K562 (cell line): Measurements from ENCODE around the gene PFDN4. TPM values are rescaled to one million over a fixed set of nuclear protein-coding genes. Genes with fewer than 3 reads are reported as not detected.

ENCODE experiments used
- ATAC-seq: fragments of 200-7000 bp; cut with Tn5 transposase; 3 replicates; pipeline ENCODE4 v1.9.1; 2020; ENCODE audit warnings: moderate library complexity
- BruUV-seq: library from RNA; stranded (reverse); fragments of 400-500 nt; replicated peaks from 2 replicates; lab custom pipeline; 2021; lab: Mats Ljungman, UMichigan
- CTCF ChIA-PET: fragments of 300-600 bp; formaldehyde crosslinking; extraction: SDS; loops from one replicate; lab custom pipeline; 2021; ENCODE audit warnings: low intra/inter-chr PET ratio; lab: Yijun Ruan, JAX
- POLR2A ChIA-PET: fragments of 300-600, 350-650 bp; sonication (Branson Sonifier 250); formaldehyde crosslinking; extraction: SDS; loops from one replicate; lab custom pipeline; 2021; ENCODE audit warnings: antibody characterized with exemption, inconsistent platforms; lab: Yijun Ruan, JAX
- DNase-seq, 4 experiments: peaks; one replicate each; pipeline versions ENCODE4 v3.0.0 to v3.0.0-alpha.2; 2011 to 2018; ENCODE audit warnings: low spot score in 3 of 4, mixed read lengths in 3 of 4; ENCODE audit errors: extremely low read depth in 1 of 4
- FAIRE-seq: peaks from 2 replicates; lab custom pipeline; 2011; peaks lifted over from hg19 to GRCh38; lab: Jason Lieb, UNC
- H2AFZ ChIP-seq: 2 replicates; pipeline ENCODE4 v1.6.0; 2011; ENCODE audit warnings: low read depth, low read length, control low read depth, inconsistent platforms
- H3K27ac ChIP-seq: fragments of 200-600 bp; 3 replicates; pipeline ENCODE4 v1.8.0; 2011; ENCODE audit warnings: low read depth, mild to moderate bottlenecking, control low read depth, inconsistent platforms, low read length, moderate library complexity, mixed read lengths; ENCODE audit errors: extremely low read depth
- H3K27me3 ChIP-seq, 2 experiments: fragments of 300-600 bp in 1 of 2; 2 replicates in 1 of 2; 3 replicates in 1 of 2; pipeline versions ENCODE4 v1.6.0 to v1.8.0; 2011; ENCODE audit warnings: inconsistent platforms in 2 of 2, low read length in 2 of 2, mild to moderate bottlenecking in 1 of 2, mixed read lengths in 1 of 2, moderate library complexity in 1 of 2; ENCODE audit not compliant: control insufficient read depth in 2 of 2, insufficient read depth in 2 of 2
- H3K36me3 ChIP-seq: fragments of 300-600 bp; 3 replicates; pipeline ENCODE4 v1.8.0; 2011; ENCODE audit warnings: mild to moderate bottlenecking, low read length, inconsistent platforms; ENCODE audit not compliant: control insufficient read depth, insufficient read depth
- H3K4me1 ChIP-seq, 2 experiments: fragments of 200-600 bp in 1 of 2; replicated peaks in 1 of 2; 2 replicates in 1 of 2; 3 replicates in 1 of 2; pipeline versions ENCODE4 v1.5.1 to v1.8.0; 2011; ENCODE audit warnings: inconsistent platforms in 2 of 2, low read length in 2 of 2, mild to moderate bottlenecking in 1 of 2, mixed read lengths in 1 of 2, moderate library complexity in 1 of 2; ENCODE audit not compliant: control insufficient read depth in 2 of 2, insufficient read depth in 2 of 2
- H3K4me2 ChIP-seq: 2 replicates; pipeline ENCODE4 v1.6.1; 2011; ENCODE audit warnings: low read length, control low read depth, inconsistent platforms, mixed read lengths; ENCODE audit not compliant: insufficient read depth
- H3K4me3 ChIP-seq: fragments of 200-600 bp; sonication (generic), shearing (Covaris generic); 2 replicates; pipeline ENCODE4 v1.5.1; 2016; ENCODE audit warnings: control low read depth, inconsistent platforms
- H3K79me2 ChIP-seq: fragments of 200-600 bp; 3 replicates; pipeline ENCODE4 v1.8.0; 2011; ENCODE audit warnings: low read length, inconsistent platforms; ENCODE audit not compliant: control insufficient read depth, insufficient read depth
- H3K9ac ChIP-seq, 2 experiments: 2 replicates each; pipeline versions ENCODE4 v1.6.0 to v1.6.1; 2011; ENCODE audit warnings: low read depth in 2 of 2, low read length in 2 of 2, control low read depth in 1 of 2, inconsistent platforms in 1 of 2, mild to moderate bottlenecking in 1 of 2, mixed read lengths in 1 of 2; ENCODE audit not compliant: insufficient read depth in 1 of 2
- H3K9me1 ChIP-seq: one replicate; pipeline ENCODE4 v1.6.0; 2011; ENCODE audit warnings: inconsistent platforms, mild to moderate bottlenecking, low read length, moderate library complexity; ENCODE audit not compliant: control insufficient read depth, insufficient read depth
- H3K9me3 ChIP-seq: replicated peaks from 2 replicates; pipeline ENCODE4 v1.5.1; 2011; ENCODE audit warnings: low read depth, low read length, inconsistent platforms; ENCODE audit not compliant: control insufficient read depth, insufficient read depth
- H4K20me1 ChIP-seq: replicated peaks from 2 replicates; pipeline ENCODE4 v1.6.1; 2011; ENCODE audit warnings: low read length, inconsistent platforms, mixed read lengths; ENCODE audit not compliant: control insufficient read depth, insufficient read depth
- ATF7 ChIP-seq: fragments of 450-650 bp; IDR thresholded peaks from 2 replicates; pipeline ENCODE4 v1.7.1; 2014; ENCODE audit warnings: mild to moderate bottlenecking, moderate library complexity
- BACH1 ChIP-seq: fragments of 200-800 bp; sonication (Bioruptor generic); IDR thresholded peaks from 2 replicates; pipeline ENCODE4 v1.6.1; 2016; ENCODE audit warnings: missing genetic modification characterization, missing compliant biosample characterization
- BCL6 ChIP-seq: fragments of 250-450 bp; sonication (Bioruptor Pico); IDR thresholded peaks from 2 replicates; pipeline ENCODE4 v1.4.0; 2020
- CBFA2T3 ChIP-seq: fragments of 450-650 bp; IDR thresholded peaks from 2 replicates; pipeline ENCODE4 v1.6.1; 2017
- CREBBP ChIP-seq: IDR thresholded peaks from one replicate; pipeline ENCODE4 v1.6.1; 2012; ENCODE audit warnings: low read depth, mild to moderate bottlenecking, control low read depth, inconsistent platforms, low read length
- GATAD2B ChIP-seq: fragments of 450-650 bp; IDR thresholded peaks from 2 replicates; pipeline ENCODE4 v1.6.1; 2017; ENCODE audit warnings: mild to moderate bottlenecking, borderline replicate concordance
- HIVEP1 ChIP-seq: fragments of 250-450 bp; sonication (Bioruptor Pico); IDR thresholded peaks from 2 replicates; pipeline ENCODE4 v1.4.0; 2020; ENCODE audit warnings: mild to moderate bottlenecking
- HMG20B ChIP-seq: fragments of 250-450 bp; sonication (Bioruptor Pico); IDR thresholded peaks from 2 replicates; pipeline ENCODE4 v1.5.0; 2021; ENCODE audit warnings: mild to moderate bottlenecking
- MAFK ChIP-seq: IDR thresholded peaks from 2 replicates; pipeline ENCODE4 v1.6.1; 2011; ENCODE audit warnings: low read length, improper control_type of control experiment
- MBD2 ChIP-seq: sonication (generic); IDR thresholded peaks from 2 replicates; pipeline ENCODE4 v1.6.1; 2016; ENCODE audit warnings: low read depth, borderline replicate concordance
- NR4A1 ChIP-seq, 2 experiments: fragments of 250-450 bp in 1 of 2; fragments of 450-650 bp in 1 of 2; sonication (Bioruptor Pico) in 1 of 2; IDR thresholded peaks; 2 replicates each; pipeline versions ENCODE4 v1.4.0 to v1.6.1; 2016 to 2020; ENCODE audit warnings: mild to moderate bottlenecking in 2 of 2, missing compliant biosample characterization in 1 of 2, missing genetic modification characterization in 1 of 2, moderate library complexity in 1 of 2
- PURB ChIP-seq: sonication (generic); formaldehyde crosslinking; IDR thresholded peaks from 2 replicates; pipeline ENCODE4 v1.9.0; 2021; ENCODE audit warnings: low read depth, mild to moderate bottlenecking, missing genetic modification reagents
- TCF3 ChIP-seq: sonication (generic); formaldehyde crosslinking; IDR thresholded peaks from 2 replicates; pipeline ENCODE4 v1.4.0; 2020; ENCODE audit warnings: mild to moderate bottlenecking, missing genetic modification reagents
- TSC22D4 ChIP-seq: fragments of 450-650 bp; IDR thresholded peaks from 2 replicates; pipeline ENCODE4 v1.6.1; 2016; ENCODE audit warnings: missing genetic modification characterization, missing biosample characterization, control low read depth
- ZC3H11A ChIP-seq: IDR thresholded peaks from 2 replicates; pipeline ENCODE4 v1.6.1; 2012; ENCODE audit warnings: low read depth, low read length, improper control_type of control experiment
- ZNF12 ChIP-seq: sonication (generic); formaldehyde crosslinking; IDR thresholded peaks from 2 replicates; pipeline ENCODE4 v1.4.0; 2020; ENCODE audit warnings: mild to moderate bottlenecking, missing genetic modification reagents
- ZNF174 ChIP-seq: fragments of 250-450 bp; sonication (Bioruptor Pico); IDR thresholded peaks from 2 replicates; pipeline ENCODE4 v1.4.0; 2020; ENCODE audit warnings: mild to moderate bottlenecking
- ZNF699 ChIP-seq: fragments of 250-450 bp; sonication (Bioruptor Pico); IDR thresholded peaks from 2 replicates; pipeline ENCODE4 v1.8.0; 2021; ENCODE audit warnings: mild to moderate bottlenecking, moderate library complexity; ENCODE audit not compliant: insufficient replicate concordance
- WGBS: fragments of 100-300 bp; shearing (Covaris generic); methylation state at CpG from one replicate; pipeline ENCODE4 v1.1.6; 2016; ENCODE audit warnings: low coverage, mixed read lengths; ENCODE audit not compliant: insufficient coverage; ENCODE audit errors: missing lambda C conversion rate; 5-methylcytosine and 5-hydroxymethylcytosine counted together
- in situ Hi-C: fragments of 300-500 bp; cut with MboI; formaldehyde crosslinking; loops from 4 replicates; pipeline ENCODE4 v1.15.0; 2018; ENCODE audit warnings: inconsistent platforms, mixed read lengths
- intact Hi-C: fragments of 100-400 bp; cut with micrococcal nuclease; formaldehyde crosslinking; loops from 2 replicates; pipeline ENCODE4 v1.14.2; 2022
- polyA plus RNA-seq, 8 experiments: library from polyadenylated mRNA; depleted of rRNA in 4 of 8; stranded (reverse) in 5 of 8; unstranded in 3 of 8; fragments of >200 nt; fragmentation: Nextera tagmentation in 2 of 8; fragmentation: Illumina TruSeq in 1 of 8; extraction: Ambion mirVana in 2 of 8; extraction: Trizol in 1 of 8; gene quantifications; 2 replicates each; pipeline versions ENCODE4 v1.2.1 to v1.2.3, GENCODE V29; 2011 to 2014; ENCODE audit warnings: inconsistent platforms in 1 of 8, missing spikeins in 1 of 8
- total RNA-seq, 7 experiments: library from RNA; depleted of rRNA in 6 of 7; stranded (reverse); fragments of >200 nt in 6 of 7; fragmentation: Illumina TruSeq in 2 of 7; extraction: Trizol in 2 of 7; gene quantifications; 2 replicates each; pipeline versions ENCODE4 v1.2.1 to v1.2.3, GENCODE V29; 2011 to 2021; ENCODE audit warnings: low replicate concordance in 1 of 7
- TF ChIP-seq, protein P1 (sequence below): fragments of 250-450 bp; sonication (Bioruptor Pico); IDR thresholded peaks from 2 replicates; pipeline ENCODE4 v1.5.0; 2021
- TF ChIP-seq, protein P2 (sequence below): fragments of 450-650 bp; formaldehyde crosslinking; conservative IDR thresholded peaks from 2 replicates; pipeline ENCODE4 v1.4.0; 2022; ENCODE audit warnings: mild to moderate bottlenecking, missing genetic modification characterization

Gene PFDN4
- total and polyA plus RNA-seq, 9 of the 15 experiments (the other 6 are each of a cell fraction or from before 2014, with no cell fraction given): 60.1 to 214 (median 122) TPM

DNA sequence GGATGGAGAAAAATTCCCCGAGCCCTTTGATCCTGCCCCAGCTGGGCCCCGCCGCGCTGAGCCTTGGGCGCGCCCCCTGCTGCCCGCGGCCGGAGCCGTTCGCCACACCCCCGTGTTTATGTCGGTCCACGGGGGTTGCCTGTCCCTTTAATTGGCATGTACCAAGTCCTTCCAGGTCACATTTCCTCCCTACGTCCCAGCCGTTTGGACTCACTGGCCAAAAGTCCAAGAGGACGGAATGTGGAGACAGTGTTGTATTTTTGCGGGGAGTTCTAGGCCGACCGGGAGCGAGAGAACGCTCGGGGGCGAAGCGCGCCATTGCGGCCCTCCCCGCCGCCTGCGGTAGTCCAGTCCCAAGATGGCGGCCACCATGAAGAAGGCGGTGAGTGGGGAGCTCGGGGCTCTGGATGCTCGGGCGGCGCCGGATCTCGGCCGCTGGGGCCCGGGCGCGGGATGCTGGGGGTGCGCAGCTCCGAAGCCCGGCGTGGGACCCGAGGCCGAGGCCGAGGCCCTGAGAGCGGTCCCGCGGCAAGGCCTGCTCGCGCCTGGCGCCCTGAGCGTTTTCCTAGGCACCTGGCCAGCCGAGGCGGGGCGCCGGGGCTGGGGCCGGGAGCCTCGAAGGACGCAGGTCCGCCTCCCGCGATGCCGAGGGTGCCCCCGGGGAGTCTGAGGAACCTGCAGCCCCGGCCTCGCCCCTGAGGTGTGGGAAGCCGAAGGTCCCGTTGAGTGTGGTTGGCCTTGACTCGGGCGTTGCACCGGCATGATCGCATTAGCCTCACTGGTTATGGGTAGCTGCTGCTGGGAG is at the start of gene PFDN4 (continued):
- TF ChIP-seq, protein P1, sequence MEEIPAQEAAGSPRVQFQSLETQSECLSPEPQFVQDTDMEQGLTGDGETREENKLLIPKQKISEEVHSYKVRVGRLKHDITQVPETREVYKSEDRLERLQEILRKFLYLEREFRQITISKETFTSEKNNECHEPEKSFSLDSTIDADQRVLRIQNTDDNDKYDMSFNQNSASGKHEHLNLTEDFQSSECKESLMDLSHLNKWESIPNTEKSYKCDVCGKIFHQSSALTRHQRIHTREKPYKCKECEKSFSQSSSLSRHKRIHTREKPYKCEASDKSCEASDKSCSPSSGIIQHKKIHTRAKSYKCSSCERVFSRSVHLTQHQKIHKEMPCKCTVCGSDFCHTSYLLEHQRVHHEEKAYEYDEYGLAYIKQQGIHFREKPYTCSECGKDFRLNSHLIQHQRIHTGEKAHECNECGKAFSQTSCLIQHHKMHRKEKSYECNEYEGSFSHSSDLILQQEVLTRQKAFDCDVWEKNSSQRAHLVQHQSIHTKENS: no peak
- TF ChIP-seq GATAD2B: no peak
- no peak for TF ChIP-seq ZNF174 (CRISPR knock-in tag)
- no peak for TF ChIP-seq PURB

DNA sequence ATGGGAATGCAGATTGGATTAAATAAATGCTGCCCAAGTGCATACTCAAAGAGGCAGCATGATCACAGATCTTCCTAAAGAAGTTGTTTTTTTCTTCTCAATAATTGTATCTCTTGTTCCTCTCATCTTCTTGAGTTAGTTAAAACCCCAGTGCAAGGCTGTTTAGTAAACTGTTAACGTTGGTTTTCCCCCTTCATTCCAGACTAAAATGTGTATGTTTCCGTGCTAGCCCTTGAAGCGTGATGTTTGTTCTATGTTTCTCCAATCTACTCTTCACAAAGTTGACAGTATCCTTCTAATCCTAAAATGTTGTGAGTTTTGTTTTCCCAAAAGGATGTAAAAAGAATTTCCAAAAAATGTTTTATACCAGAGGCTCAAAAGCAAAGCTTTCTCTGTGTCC is 49.7 kb upstream of the PFDN4 start:
- Histone ChIP-seq H2AFZ (no peak overlapping the region), H4K20me1 (no peaks in the 10 kb centered on the region), H3K79me2 (no peaks in the 10 kb centered on the region), H3K36me3 (no peaks in the 10 kb centered on the region), H3K4me3 (no peak overlapping the region), H3K4me2 (no peak overlapping the region), H3K4me1 (no peaks in the 10 kb centered on the region), H3K27me3 (peaks cover 29 to 35% of the 10 kb centered on the region in 2 experiments; a peak in 4 of 5 replicates), H3K9me3 (no peaks in the 10 kb centered on the region), H3K9ac (no peak overlapping the region), H3K27ac (no peak overlapping the region), H3K9me1 (no peaks in the 10 kb centered on the region)
- WGBS: 2% methylated on average over 3 of the region's 3 CpGs
- in situ Hi-C loops: no loop called here
- CTCF ChIA-PET: no interaction called here
- POLR2A ChIA-PET: no interaction called here
- BruUV-seq: no TSS peak
- ATAC-seq (no peak), FAIRE-seq (no peak), DNase-seq (no peak)
- intact Hi-C loops: loop anchor here (5.0 kb wide), 1 partner anchor 61 kb away; no protein-coding TSS in a partner anchor
- TF ChIP-seq, protein P2, sequence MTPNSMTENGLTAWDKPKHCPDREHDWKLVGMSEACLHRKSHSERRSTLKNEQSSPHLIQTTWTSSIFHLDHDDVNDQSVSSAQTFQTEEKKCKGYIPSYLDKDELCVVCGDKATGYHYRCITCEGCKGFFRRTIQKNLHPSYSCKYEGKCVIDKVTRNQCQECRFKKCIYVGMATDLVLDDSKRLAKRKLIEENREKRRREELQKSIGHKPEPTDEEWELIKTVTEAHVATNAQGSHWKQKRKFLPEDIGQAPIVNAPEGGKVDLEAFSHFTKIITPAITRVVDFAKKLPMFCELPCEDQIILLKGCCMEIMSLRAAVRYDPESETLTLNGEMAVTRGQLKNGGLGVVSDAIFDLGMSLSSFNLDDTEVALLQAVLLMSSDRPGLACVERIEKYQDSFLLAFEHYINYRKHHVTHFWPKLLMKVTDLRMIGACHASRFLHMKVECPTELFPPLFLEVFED: no peak
- no peak for TF ChIP-seq NR4A1 (CRISPR knock-in tag; IDR thresholded peaks at IDR 0.05)
- TF ChIP-seq NR4A1 (tag; IDR thresholded peaks at IDR 0.05): no peak
- no peak for TF ChIP-seq ZNF12 (CRISPR knock-in tag)
- TF ChIP-seq HIVEP1 (CRISPR knock-in tag): no peak
- TF ChIP-seq HMG20B (CRISPR knock-in tag): no peak
- no peak for TF ChIP-seq ZC3H11A
- no peak for TF ChIP-seq ATF7
- no peak for TF ChIP-seq CBFA2T3
- TF ChIP-seq BCL6 (CRISPR knock-in tag): no peak
- no peak for TF ChIP-seq BACH1 (tag)
- TF ChIP-seq TSC22D4 (tag): no peak
- no peak for TF ChIP-seq CREBBP
- TF ChIP-seq ZNF699 (CRISPR knock-in tag): no peak
- TF ChIP-seq MBD2: no peak
- TF ChIP-seq MAFK: no peak
- no peak for TF ChIP-seq TCF3 (CRISPR knock-in tag)
